GM12878 (cell line): ENCODE measurements around the gene MAD2L2. TPM values are rescaled to one million over a fixed set of nuclear protein-coding genes. Genes with fewer than 3 reads are reported as not detected.

Experiments
- ATAC-seq: fragments of 200-7000 bp; cut with Tn5 transposase; 3 replicates; pipeline ENCODE4 v1.9.1; 2020; ENCODE audit warnings: mild to moderate bottlenecking, moderate library complexity
- BruUV-seq: library from RNA; stranded (reverse); fragments of 400-500 nt; replicated peaks from 2 replicates; lab custom pipeline; 2021; lab: Mats Ljungman, UMichigan
- CTCF ChIA-PET: fragments of 300-600 bp; sonication (Branson Sonifier 250); formaldehyde crosslinking; extraction: SDS; loops from one replicate; lab custom pipeline; 2021; ENCODE audit warnings: inconsistent platforms; lab: Yijun Ruan, JAX
- POLR2A ChIA-PET: fragments of 350-600 bp; formaldehyde crosslinking; extraction: SDS; loops from one replicate; lab custom pipeline; 2021; ENCODE audit warnings: inconsistent platforms; lab: Charles Lee
- RAD21 ChIA-PET: fragments of 300-600 bp; sonication (Branson Sonifier 250); formaldehyde crosslinking; loops from one replicate; lab custom pipeline; 2023; ENCODE audit warnings: antibody characterized with exemption; ENCODE audit not compliant: unreplicated experiment; lab: Charles Lee
- SMC1A ChIA-PET: fragments of 300-600 bp; sonication (Branson Sonifier 250); formaldehyde crosslinking; loops from one replicate; lab custom pipeline; 2023; ENCODE audit not compliant: unreplicated experiment, uncharacterized antibody; lab: Charles Lee
- DNase-seq: peaks from one replicate; pipeline ENCODE4 v3.0.0-alpha.2; 2011; ENCODE audit warnings: low read depth, low spot score
- FAIRE-seq: peaks from 3 replicates; lab custom pipeline; 2011; peaks lifted over from hg19 to GRCh38; lab: Jason Lieb, UNC
- H2AFZ ChIP-seq: 2 replicates; pipeline ENCODE4 v1.6.0; 2011; ENCODE audit warnings: low read depth, low read length, control low read depth; ENCODE audit not compliant: control insufficient read depth
- H3K27ac ChIP-seq: 2 replicates; pipeline ENCODE4 v1.5.1; 2011; ENCODE audit warnings: control low read depth; ENCODE audit not compliant: control insufficient read depth, insufficient read depth
- H3K27me3 ChIP-seq, 2 experiments: replicated peaks in 1 of 2; 2 replicates each; pipeline versions ENCODE4 v1.6.0 to v1.6.1; 2011; ENCODE audit warnings: low read length in 1 of 2; ENCODE audit not compliant: control insufficient read depth in 2 of 2, insufficient read depth in 2 of 2
- H3K36me3 ChIP-seq, 2 experiments: 2 replicates each; pipeline ENCODE4 v1.5.1; 2011; ENCODE audit warnings: low read length in 1 of 2; ENCODE audit not compliant: control insufficient read depth in 2 of 2, insufficient read depth in 2 of 2
- H3K4me1 ChIP-seq: 2 replicates; pipeline ENCODE4 v1.6.1; 2011; ENCODE audit warnings: mild to moderate bottlenecking, low read length, moderate library complexity, mixed read lengths; ENCODE audit not compliant: control insufficient read depth, insufficient read depth
- H3K4me2 ChIP-seq: 2 replicates; pipeline ENCODE4 v1.6.0; 2011; ENCODE audit warnings: control low read depth; ENCODE audit not compliant: control insufficient read depth, insufficient read depth
- H3K4me3 ChIP-seq: fragments of 200-600 bp; sonication (generic); 2 replicates; pipeline ENCODE4 v1.5.1; 2016
- H3K79me2 ChIP-seq: 2 replicates; pipeline ENCODE4 v1.6.0; 2011; ENCODE audit warnings: low read length; ENCODE audit not compliant: control insufficient read depth, insufficient read depth
- H3K9ac ChIP-seq: 2 replicates; pipeline ENCODE4 v1.8.0; 2011; ENCODE audit warnings: low read length, control low read depth, mixed read lengths; ENCODE audit not compliant: control insufficient read depth, insufficient read depth
- H3K9me3 ChIP-seq: replicated peaks from 3 replicates; pipeline ENCODE4 v1.5.1; 2011; ENCODE audit warnings: mild to moderate bottlenecking, low read length; ENCODE audit not compliant: control insufficient read depth, insufficient read depth
- H4K20me1 ChIP-seq: 2 replicates; pipeline ENCODE4 v1.6.0; 2011; ENCODE audit not compliant: control insufficient read depth, insufficient read depth
- ASH2L ChIP-seq: fragments of 300-600, 200-600 bp; sonication (generic); IDR thresholded peaks from 2 replicates; pipeline ENCODE4 v1.6.1; 2017; ENCODE audit warnings: low read depth, mild to moderate bottlenecking, borderline replicate concordance
- CHD1 ChIP-seq: IDR thresholded peaks from 2 replicates; pipeline ENCODE4 v1.6.1; 2012; ENCODE audit warnings: low read depth, low read length, improper control_type of control experiment
- CHD4 ChIP-seq: fragments of 200-600 bp; sonication (generic); IDR thresholded peaks from 2 replicates; pipeline ENCODE4 v1.6.1; 2016; ENCODE audit warnings: mild to moderate bottlenecking
- EGR1 ChIP-seq, 2 experiments: IDR thresholded peaks; 1 replicate in 1 of 2; 2 replicates in 1 of 2; pipeline ENCODE4 v1.6.1; 2011 to 2012; ENCODE audit warnings: low read depth in 2 of 2, low read length in 2 of 2, borderline replicate concordance in 1 of 2, mild to moderate bottlenecking in 1 of 2, moderate library complexity in 1 of 2
- EP300 ChIP-seq, 2 experiments: fragments of 150-350 bp in 1 of 2; IDR thresholded peaks; 2 replicates each; pipeline ENCODE4 v1.6.1; 2011 to 2012; ENCODE audit warnings: low read depth in 2 of 2, low read length in 2 of 2, borderline replicate concordance in 1 of 2, improper control_type of control experiment in 1 of 2, inconsistent platforms in 1 of 2; ENCODE audit not compliant: control insufficient read depth in 1 of 2
- GABPA ChIP-seq: IDR thresholded peaks from 2 replicates; pipeline ENCODE4 v1.6.1; 2014; ENCODE audit warnings: antibody characterized with exemption, low read depth, mild to moderate bottlenecking, inconsistent platforms
- IKZF1 ChIP-seq: fragments of 450-650 bp; conservative IDR thresholded peaks from 2 replicates; pipeline ENCODE4 v1.6.1; 2017; ENCODE audit warnings: antibody characterized with exemption, mild to moderate bottlenecking
- IKZF2 ChIP-seq, 2 experiments: fragments of 450-650 bp; IDR thresholded peaks; 2 replicates each; pipeline ENCODE4 v1.6.1; 2017; ENCODE audit warnings: mild to moderate bottlenecking in 2 of 2, moderate library complexity in 2 of 2
- KLF5 ChIP-seq: fragments of 450-650 bp; IDR thresholded peaks from 2 replicates; pipeline ENCODE4 v1.6.1; 2014; ENCODE audit warnings: mild to moderate bottlenecking; ENCODE audit not compliant: partially characterized antibody
- MXI1 ChIP-seq: fragments of 150-350 bp; IDR thresholded peaks from 2 replicates; pipeline ENCODE4 v1.6.1; 2011; ENCODE audit warnings: low read depth, mild to moderate bottlenecking, inconsistent platforms, low read length, improper control_type of control experiment
- NFIC ChIP-seq: IDR thresholded peaks from 2 replicates; pipeline ENCODE4 v1.6.1; 2012; ENCODE audit warnings: low read depth, mild to moderate bottlenecking, inconsistent platforms, low read length, moderate library complexity
- POLR2AphosphoS2 ChIP-seq: IDR thresholded peaks from 2 replicates; pipeline ENCODE4 v1.6.1; 2011; ENCODE audit warnings: low read depth, mild to moderate bottlenecking, low read length, improper control_type of control experiment, moderate library complexity
- POU2F2 ChIP-seq: IDR thresholded peaks from 3 replicates; pipeline ENCODE4 v1.6.1; 2011; ENCODE audit warnings: low read depth, mild to moderate bottlenecking, low read length, borderline replicate concordance
- RB1 ChIP-seq: fragments of 450-650 bp; formaldehyde crosslinking; IDR thresholded peaks from 2 replicates; pipeline ENCODE4 v1.6.1; 2017; ENCODE audit warnings: mild to moderate bottlenecking, borderline replicate concordance
- SMC3 ChIP-seq: IDR thresholded peaks from 2 replicates; pipeline ENCODE4 v1.6.1; 2011; ENCODE audit warnings: low read length, improper control_type of control experiment, borderline replicate concordance
- SREBF2 ChIP-seq: IDR thresholded peaks from 2 replicates; pipeline ENCODE4 v1.6.1; 2012; ENCODE audit warnings: mild to moderate bottlenecking, low read length
- TAF1 ChIP-seq: IDR thresholded peaks from 2 replicates; pipeline ENCODE4 v1.6.1; 2011; ENCODE audit warnings: mild to moderate bottlenecking, low read depth, low read length, borderline replicate concordance
- TCF12 ChIP-seq: IDR thresholded peaks from 2 replicates; pipeline ENCODE4 v1.6.1; 2011; ENCODE audit warnings: low read depth, mild to moderate bottlenecking, low read length
- ZNF217 ChIP-seq: fragments of 450-650 bp; IDR thresholded peaks from 2 replicates; pipeline ENCODE4 v1.6.1; 2017; ENCODE audit warnings: antibody characterized with exemption, mild to moderate bottlenecking
- ZNF24 ChIP-seq: fragments of 450-650 bp; IDR thresholded peaks from 2 replicates; pipeline ENCODE4 v1.6.1; 2017; ENCODE audit warnings: antibody characterized with exemption, mild to moderate bottlenecking
- ZNF622 ChIP-seq: fragments of 450-650 bp; IDR thresholded peaks from 2 replicates; pipeline ENCODE4 v1.6.1; 2017; ENCODE audit warnings: mild to moderate bottlenecking, inconsistent platforms
- ZSCAN29 ChIP-seq: fragments of 450-650 bp; IDR thresholded peaks from 2 replicates; pipeline ENCODE4 v1.6.1; 2017; ENCODE audit warnings: mild to moderate bottlenecking, moderate library complexity
- WGBS: methylation state at CpG from one replicate; pipeline ENCODE4 v1.1.6; 2016; ENCODE audit warnings: low lambda C conversion rate; ENCODE audit not compliant: insufficient replicate concordance, insufficient coverage; ENCODE audit errors: missing lambda C conversion rate; 5-methylcytosine and 5-hydroxymethylcytosine counted together
- in situ Hi-C: fragments of 300-500 bp; cut with MboI; formaldehyde crosslinking; loops from 9 replicates; pipeline ENCODE4 v1.14.3; 2018; ENCODE audit warnings: mixed read lengths
- intact Hi-C: fragments of 100-400 bp; cut with micrococcal nuclease; formaldehyde crosslinking; loops from one replicate; pipeline ENCODE4 v1.14.2; 2022; ENCODE audit not compliant: unreplicated experiment
- polyA plus RNA-seq, 11 experiments: library from polyadenylated mRNA; depleted of rRNA in 4 of 11; unstranded in 6 of 11; stranded (reverse) in 5 of 11; fragments of >200 nt; fragmentation: Nextera tagmentation in 4 of 11; fragmentation: Illumina TruSeq in 1 of 11; extraction: Ambion mirVana in 4 of 11; extraction: Trizol in 1 of 11; gene quantifications; 1 replicate in 1 of 11; 2 replicates in 10 of 11; pipeline versions ENCODE4 v1.2.1 to v1.2.3, GENCODE V29; 2011 to 2016; ENCODE audit warnings: inconsistent platforms in 2 of 11, missing spikeins in 2 of 11, low read depth in 1 of 11
- total RNA-seq, 4 experiments: library from RNA; depleted of rRNA in 3 of 4; stranded (reverse); fragments of >200 nt in 3 of 4; fragmentation: Illumina TruSeq in 1 of 4; extraction: Trizol in 1 of 4; gene quantifications; 2 replicates each; pipeline versions ENCODE4 v1.2.1 to v1.2.3, GENCODE V29; 2013 to 2021
- TF ChIP-seq, protein P1 (sequence below): fragments of 450-650 bp; IDR thresholded peaks from 2 replicates; pipeline ENCODE4 v1.6.1; 2017; ENCODE audit warnings: antibody characterized with exemption, mild to moderate bottlenecking, moderate library complexity

Gene MAD2L2
- total and polyA plus RNA-seq, 10 of the 15 experiments (the other 5 are each of a cell fraction or from before 2014, with no cell fraction given): 3.5 to 95.0 (median 53.2) TPM

DNA sequence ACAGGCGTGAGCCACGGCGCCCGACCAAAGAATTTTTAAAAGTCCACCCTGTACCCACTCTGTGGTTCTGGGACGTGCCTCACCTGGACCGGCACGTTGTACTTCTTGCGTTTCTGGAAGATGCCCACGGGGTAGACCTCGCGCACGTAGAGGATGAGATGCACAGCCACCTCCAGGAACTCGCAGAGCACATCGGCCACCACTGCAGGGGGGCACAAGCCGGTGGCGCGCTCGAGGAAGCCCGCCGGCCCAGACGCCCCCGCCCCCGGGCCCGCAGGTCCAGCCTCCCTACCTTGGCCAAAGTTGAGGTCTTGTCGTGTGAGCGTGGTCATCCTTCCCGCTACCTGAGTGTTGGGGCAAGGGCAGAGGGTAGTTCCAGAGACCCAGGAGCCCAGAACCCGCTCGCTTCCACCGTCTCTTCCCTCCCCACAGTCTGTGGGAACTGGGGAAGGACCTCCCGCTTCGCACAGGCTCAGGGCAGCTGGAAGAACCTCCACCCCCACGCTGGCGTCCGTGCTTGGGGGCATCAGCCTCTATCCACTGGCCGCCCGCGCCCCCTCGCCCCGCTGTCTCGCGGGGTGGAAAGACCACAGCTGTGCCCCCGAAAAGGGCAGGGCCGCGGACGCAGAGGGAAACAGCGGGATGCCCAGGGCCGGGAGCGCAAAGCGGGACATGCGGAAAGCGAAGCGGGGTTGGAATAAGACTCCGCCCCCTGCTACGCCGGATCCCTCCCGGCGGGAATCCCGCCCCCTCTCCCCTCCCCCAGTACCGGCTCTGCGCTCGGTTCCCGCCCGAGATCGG lies 478 bp downstream of the MAD2L2 start:
- Histone ChIP-seq H3K27me3 (no peaks in the 10 kb centered on the region), H3K4me2 (peak overlapping the region; percentile 58), H3K79me2 (peaks cover 2% of the 10 kb centered on the region), H3K9ac (peak overlapping the region; percentile 85), H3K4me1 (no peaks in the 10 kb centered on the region), H2AFZ (peak overlapping the region; percentile 93), H3K27ac (peak overlapping the region; percentile 70), H3K36me3 (peaks cover 0 to under 1% of the 10 kb centered on the region in 2 experiments; a peak in 2 of 4 replicates), H4K20me1 (no peaks in the 10 kb centered on the region), H3K9me3 (no peaks in the 10 kb centered on the region), H3K4me3 (peak overlapping the region; percentile 93)
- SMC1A ChIA-PET: no interaction called here
- in situ Hi-C loops: no loop called here
- no TSS peak for BruUV-seq
- WGBS: 20% methylated on average over 38 of the region's 65 CpGs
- intact Hi-C loops: loop anchor here (1.0 kb wide), 1 partner anchor 28 kb away; no protein-coding TSS in a partner anchor
- POLR2A ChIA-PET: interaction anchor here (1.2 to 2.5 kb wide), 4 partner anchors 16 to 667 kb away, joined by 4 to 14 read pairs (median 4); partner anchors contain the start of gene FBXO6
- DNase-seq (no peak), ATAC-seq (peak; percentile 49), FAIRE-seq (no peak)
- CTCF ChIA-PET: interaction anchor here (2.2 to 2.7 kb wide), 2 partner anchors 16 kb away, joined by 9 to 17 read pairs; partner anchors contain the start of gene FBXO6
- RAD21 ChIA-PET: interaction anchor here (2.4 kb wide), 1 partner anchor 16 kb away, joined by 28 read pairs; the partner anchor contains the start of gene FBXO6
- TF ChIP-seq ZNF24 (no peak), RB1 (no peak), SREBF2 (no peak), TAF1 (no peak), SMC3 (no peak), ASH2L (no peak), CHD1 (no peak), NFIC (no peak), IKZF2 (IDR thresholded peaks at IDR 0.05) (no peak; a peak in 2 of 4 replicates), MXI1 (no peak), GABPA (no peak), ZNF217 (no peak), ZNF622 (no peak), EP300 (IDR thresholded peaks at IDR 0.05; ENCODE audit: borderline replicate concordance in 1 of 2, control insufficient read depth in 1 of 2, low read depth in 2 of 2, low read length in 2 of 2) (0 out of 4 replicates have a peak, but pooled peaks of 1 of the 2 experiments have one; percentile 8), IKZF1 (peak; percentile 57), CHD4 (no peak), KLF5 (no peak), EGR1 (IDR thresholded peaks at IDR 0.05; ENCODE audit: borderline replicate concordance in 1 of 2, low read depth in 2 of 2, low read length in 2 of 2) (no peak), ZSCAN29 (no peak), TCF12 (no peak), POU2F2 (no peak), POLR2AphosphoS2 (0 out of 2 replicates have a peak, but pooled peaks have one; percentile 44)
- TF ChIP-seq, protein P1, sequence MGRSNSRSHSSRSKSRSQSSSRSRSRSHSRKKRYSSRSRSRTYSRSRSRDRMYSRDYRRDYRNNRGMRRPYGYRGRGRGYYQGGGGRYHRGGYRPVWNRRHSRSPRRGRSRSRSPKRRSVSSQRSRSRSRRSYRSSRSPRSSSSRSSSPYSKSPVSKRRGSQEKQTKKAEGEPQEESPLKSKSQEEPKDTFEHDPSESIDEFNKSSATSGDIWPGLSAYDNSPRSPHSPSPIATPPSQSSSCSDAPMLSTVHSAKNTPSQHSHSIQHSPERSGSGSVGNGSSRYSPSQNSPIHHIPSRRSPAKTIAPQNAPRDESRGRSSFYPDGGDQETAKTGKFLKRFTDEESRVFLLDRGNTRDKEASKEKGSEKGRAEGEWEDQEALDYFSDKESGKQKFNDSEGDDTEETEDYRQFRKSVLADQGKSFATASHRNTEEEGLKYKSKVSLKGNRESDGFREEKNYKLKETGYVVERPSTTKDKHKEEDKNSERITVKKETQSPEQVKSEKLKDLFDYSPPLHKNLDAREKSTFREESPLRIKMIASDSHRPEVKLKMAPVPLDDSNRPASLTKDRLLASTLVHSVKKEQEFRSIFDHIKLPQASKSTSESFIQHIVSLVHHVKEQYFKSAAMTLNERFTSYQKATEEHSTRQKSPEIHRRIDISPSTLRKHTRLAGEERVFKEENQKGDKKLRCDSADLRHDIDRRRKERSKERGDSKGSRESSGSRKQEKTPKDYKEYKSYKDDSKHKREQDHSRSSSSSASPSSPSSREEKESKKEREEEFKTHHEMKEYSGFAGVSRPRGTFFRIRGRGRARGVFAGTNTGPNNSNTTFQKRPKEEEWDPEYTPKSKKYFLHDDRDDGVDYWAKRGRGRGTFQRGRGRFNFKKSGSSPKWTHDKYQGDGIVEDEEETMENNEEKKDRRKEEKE: no peak
